ENCODE measurements around the gene FKBP10. TPM values are rescaled to one million over a fixed set of nuclear protein-coding genes. Genes with fewer than 3 reads are reported as not detected.

Gene FKBP10
- total RNA-seq, 1 experiment from 2014 or later, result 264 TPM

Small RNA genes lying within 50 kb of the gene (small RNA-seq; reads per million reads assigned to genes)
- 0 reads per million in 2 experiments for gene AC125257.2

Other genes starting within 250 kb of the FKBP10 start
- not detected in 2 replicates for gene KRT9, start 240.9 kb upstream of the FKBP10 start, total RNA-seq (2014; rRNA removed; shearing (Covaris generic))
- not detected in 2 replicates for gene KRT14, start 226.1 kb upstream of the FKBP10 start, total RNA-seq (2014; rRNA removed; shearing (Covaris generic))
- not detected in 2 replicates for gene KRT16, start 200.2 kb upstream of the FKBP10 start, total RNA-seq (2014; rRNA removed; shearing (Covaris generic))
- gene KRT17, start 188.4 kb upstream of the FKBP10 start, total RNA-seq (2014; rRNA removed; shearing (Covaris generic)), result 0.42 TPM in 1 of 2 replicates, not detected in the other
- 356 and 499 TPM in 2 replicates for gene EIF1, start 124.1 kb upstream of the FKBP10 start, total RNA-seq (2014; rRNA removed; shearing (Covaris generic))
- gene GAST, start 100.7 kb upstream of the FKBP10 start, total RNA-seq (2014; rRNA removed; shearing (Covaris generic)), result not detected in 2 replicates
- 0.69 and 0.94 TPM in 2 replicates for gene HAP1, start 78.4 kb upstream of the FKBP10 start, total RNA-seq (2014; rRNA removed; shearing (Covaris generic))
- 142 and 158 TPM in 2 replicates for gene JUP, start 26.3 kb upstream of the FKBP10 start, total RNA-seq (2014; rRNA removed; shearing (Covaris generic))
- gene P3H4, start 1.1 kb upstream of the FKBP10 start, total RNA-seq (2014; rRNA removed; shearing (Covaris generic)), result 42.9 and 47.7 TPM in 2 replicates
- gene NT5C3B, start 23.2 kb downstream of the FKBP10 start, total RNA-seq (2014; rRNA removed; shearing (Covaris generic)), result 103 and 119 TPM in 2 replicates
- gene KLHL10, start 24.8 kb downstream of the FKBP10 start, total RNA-seq (2014; rRNA removed; shearing (Covaris generic)), result 0.05 TPM in 1 of 2 replicates, not detected in the other
- gene KLHL11, start 52.4 kb downstream of the FKBP10 start, total RNA-seq (2014; rRNA removed; shearing (Covaris generic)), result 21.1 and 29.2 TPM in 2 replicates
- gene ACLY, start 105.9 kb downstream of the FKBP10 start, total RNA-seq (2014; rRNA removed; shearing (Covaris generic)), result 100 and 114 TPM in 2 replicates
- gene ODAD4, start 117.6 kb downstream of the FKBP10 start, total RNA-seq (2014; rRNA removed; shearing (Covaris generic)), result 0.46 and 1.3 TPM in 2 replicates
- gene CNP, start 153.8 kb downstream of the FKBP10 start, total RNA-seq (2014; rRNA removed; shearing (Covaris generic)), result 26.4 and 35.2 TPM in 2 replicates
- gene DNAJC7, start 204.4 kb downstream of the FKBP10 start, total RNA-seq (2014; rRNA removed; shearing (Covaris generic)), result 107 and 109 TPM in 2 replicates
- 53.1 and 60.9 TPM in 2 replicates for gene NKIRAS2, start 207.1 kb downstream of the FKBP10 start, total RNA-seq (2014; rRNA removed; shearing (Covaris generic))
- 1.2 and 1.5 TPM in 2 replicates for gene C17orf113, start 237.6 kb downstream of the FKBP10 start, total RNA-seq (2014; rRNA removed; shearing (Covaris generic))

All from NCI-H460 (cell line).